Erythroblast (primary cell): ENCODE data around the gene NOP56.

Experiments used
- GATA1 ChIP-seq: IDR thresholded peaks from 2 replicates; pipeline ENCODE4 v1.6.1; 2011; ENCODE audit warnings: low read depth, mild to moderate bottlenecking, control low read depth, low read length, moderate library complexity
- POLR2A ChIP-seq: IDR thresholded peaks from 2 replicates; pipeline ENCODE4 v1.6.1; 2011; ENCODE audit warnings: mild to moderate bottlenecking, low read length

GRCh38 chr20:2697768-2698167, 45.3 kb downstream of the NOP56 start:
- no peak for TF ChIP-seq POLR2A
- TF ChIP-seq GATA1 = no peak
